Dedifferentiated amniotic fluid mesenchymal stem cell (primary cell): ENCODE measurements around the gene AMD1.
A peak's percentile ranks its signal among the peaks of the same experiment; 100 is the strongest.
"Not testable (repeated sequence)": the region's sequence is repeated elsewhere in the genome, so short reads cannot be mapped to it uniquely, and the experiment has no call there.

Source experiments
- DNase-seq: peaks from one replicate; pipeline ENCODE4 v3.0.0-alpha.2; 2016; ENCODE audit errors: extremely low spot score

The AMD1 gene

DNA sequence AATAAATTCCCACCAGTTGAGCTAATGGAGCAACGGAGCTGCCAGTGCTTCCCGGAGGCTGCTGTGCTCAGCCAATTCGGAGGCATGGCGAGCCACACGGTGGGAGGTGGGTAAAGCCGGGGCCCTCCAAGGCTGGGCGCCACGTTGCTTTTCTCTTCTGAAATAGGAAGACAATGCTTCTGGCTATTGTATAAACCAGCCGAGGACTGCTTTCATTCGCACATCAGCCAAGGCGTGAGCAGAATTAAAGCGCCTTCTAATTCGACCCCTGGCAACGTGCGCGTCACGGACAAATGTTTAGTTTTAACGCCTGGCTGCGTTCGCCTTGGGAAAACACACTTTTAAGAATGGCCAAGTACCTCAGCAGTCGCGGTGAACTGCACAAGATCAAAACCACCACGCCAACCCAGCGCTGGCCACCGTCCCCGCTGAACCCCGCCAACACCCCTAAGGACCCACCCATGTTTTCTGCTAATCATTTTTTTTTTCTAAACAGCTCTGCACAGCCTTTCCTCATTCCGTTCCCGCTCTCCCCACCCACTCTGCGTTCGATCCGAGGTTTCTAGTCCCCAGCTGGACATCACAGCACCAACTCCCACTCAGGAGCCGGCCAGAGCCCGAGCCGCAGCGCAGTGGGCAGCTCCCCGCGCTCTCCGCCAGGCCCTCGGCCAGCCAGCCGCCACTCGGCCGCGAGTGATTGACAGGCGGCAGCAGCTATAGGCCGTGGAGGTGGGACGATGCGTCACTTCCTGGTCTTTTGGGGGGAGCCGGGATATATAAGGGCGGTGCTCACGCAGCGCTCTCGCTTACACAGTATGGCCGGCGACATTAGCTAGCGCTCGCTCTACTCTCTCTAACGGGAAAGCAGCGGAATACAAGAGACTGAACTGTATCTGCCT is at the start of gene AMD1:
TSS of gene AMD1 (plus strand) at position 805 of the 899 bp plus-strand sequence. CDS start 321 bp downstream, outside the sequence.
- peak; percentile 97 for DNase-seq

DNA sequence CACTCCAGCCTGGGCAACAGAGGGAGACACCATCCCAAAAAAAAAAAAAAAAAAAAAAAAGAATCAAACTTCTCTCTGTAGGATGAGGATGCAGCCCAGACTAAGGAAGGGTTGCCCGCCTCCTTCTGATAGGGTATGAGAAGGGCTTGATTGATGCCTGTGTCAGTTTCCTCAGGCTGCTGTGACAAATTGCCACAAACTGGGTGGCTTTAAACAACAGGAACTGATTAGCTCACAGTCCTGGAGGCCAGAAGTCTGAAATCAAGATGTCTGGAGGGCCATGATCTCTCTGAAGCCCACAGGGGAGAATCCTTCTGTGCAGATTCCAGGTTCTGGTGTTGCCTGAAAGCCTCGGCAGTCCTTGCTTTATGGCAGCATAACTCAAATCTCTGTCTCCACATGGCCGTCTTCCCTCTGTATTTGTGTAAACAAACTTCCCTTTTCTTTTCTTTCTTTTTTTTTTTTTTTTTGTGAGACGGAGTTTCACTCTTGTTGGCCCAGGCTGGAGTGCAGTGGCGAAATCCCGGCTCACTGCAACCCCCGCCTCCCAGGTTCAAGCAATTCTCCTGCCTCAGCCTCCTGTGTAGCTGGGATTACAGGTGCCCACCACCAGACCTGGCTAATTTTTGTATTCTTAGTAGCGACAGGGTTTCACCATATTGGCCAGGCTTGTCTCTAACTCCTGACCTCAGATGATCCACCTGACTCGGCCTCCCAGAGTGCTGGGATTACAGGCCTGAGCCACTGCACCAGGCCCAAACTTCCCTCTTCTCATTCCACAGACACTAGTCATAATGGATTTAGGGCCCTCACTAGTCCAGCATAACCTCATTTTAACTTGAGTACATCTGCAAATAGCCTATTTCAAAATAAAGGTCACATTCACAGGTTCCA is 48.1 kb upstream of the AMD1 start:
- no peak for DNase-seq

DNA sequence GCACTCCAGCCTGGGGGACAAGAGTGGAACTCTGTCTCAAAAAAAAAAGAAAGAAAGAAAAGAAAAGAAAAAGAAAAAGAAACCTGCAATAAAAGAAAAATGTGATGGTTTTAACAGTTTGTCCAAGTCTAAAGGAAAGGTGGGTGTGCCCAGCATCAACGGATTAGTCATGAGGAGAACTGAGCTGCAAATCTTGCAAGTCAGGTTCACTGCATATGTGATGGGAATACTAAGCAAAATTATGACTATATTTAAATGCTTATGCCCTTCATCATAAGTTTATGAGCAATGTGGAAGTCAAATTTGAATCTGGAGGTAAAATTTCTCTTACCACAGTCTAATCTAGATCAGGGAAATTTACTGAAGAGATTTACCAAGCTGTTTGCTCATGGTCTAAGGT is 46.2 kb upstream of the AMD1 start:
- DNase-seq, result no peak

DNA sequence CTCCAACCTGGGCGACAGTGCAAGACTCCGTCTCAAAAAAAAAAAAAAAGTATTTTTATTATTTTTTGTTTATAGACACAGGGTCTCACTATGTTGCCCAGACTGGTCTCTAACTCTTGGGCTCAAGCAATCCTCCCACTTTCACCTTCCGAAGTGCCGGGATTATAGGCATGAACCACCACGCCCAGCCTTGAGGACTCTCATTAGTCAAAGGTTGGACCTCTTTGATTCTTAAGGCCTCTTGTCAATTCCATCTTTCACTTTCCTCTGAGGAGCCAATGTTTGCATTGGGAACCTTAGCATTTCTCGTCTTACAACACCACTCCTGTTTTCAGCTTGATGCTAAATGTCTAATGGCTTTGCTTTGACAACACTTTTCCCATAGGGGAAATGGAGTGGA is 43.2 kb upstream of the AMD1 start:
- no peak for DNase-seq

DNA sequence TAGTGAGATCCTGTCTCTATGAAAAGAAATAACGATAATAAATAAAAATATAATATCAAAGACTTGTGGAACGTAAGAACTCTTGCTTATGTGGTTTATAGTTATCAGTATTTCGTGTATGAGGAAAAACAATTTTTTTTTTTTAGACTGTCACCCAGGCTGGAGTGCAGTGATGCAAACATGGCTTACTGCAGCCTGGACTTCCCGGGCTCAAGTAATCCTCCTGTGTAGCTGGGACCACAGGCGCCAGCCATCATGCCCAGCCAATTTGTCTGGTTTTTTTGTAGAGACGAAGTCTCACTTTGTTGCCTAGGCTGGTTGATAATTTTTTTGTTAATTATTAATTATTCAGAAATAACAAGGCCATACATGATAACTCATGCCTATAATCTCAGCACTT is 40.8 kb upstream of the AMD1 start:
- no peak for DNase-seq

DNA sequence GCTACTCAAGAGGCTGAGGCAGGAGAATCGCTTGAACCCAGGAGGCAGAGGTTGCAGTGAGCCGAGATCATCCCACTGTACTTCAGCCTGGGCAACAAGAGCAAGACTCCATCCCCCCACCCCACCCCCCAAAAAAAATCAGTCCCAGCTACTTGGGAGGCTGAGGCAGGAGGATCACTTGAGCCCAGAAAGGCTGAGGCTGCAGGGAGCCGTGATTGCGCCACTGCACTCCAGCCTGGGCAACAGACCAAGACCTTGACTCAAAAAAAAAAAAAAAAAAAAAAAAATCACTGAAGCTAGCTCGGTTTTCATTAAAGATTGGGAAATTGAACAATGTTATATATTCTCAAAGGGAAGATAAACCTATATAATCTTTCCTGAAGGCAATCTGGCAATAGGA is 38.8 kb upstream of the AMD1 start:
- not testable (repeated sequence) for DNase-seq

DNA sequence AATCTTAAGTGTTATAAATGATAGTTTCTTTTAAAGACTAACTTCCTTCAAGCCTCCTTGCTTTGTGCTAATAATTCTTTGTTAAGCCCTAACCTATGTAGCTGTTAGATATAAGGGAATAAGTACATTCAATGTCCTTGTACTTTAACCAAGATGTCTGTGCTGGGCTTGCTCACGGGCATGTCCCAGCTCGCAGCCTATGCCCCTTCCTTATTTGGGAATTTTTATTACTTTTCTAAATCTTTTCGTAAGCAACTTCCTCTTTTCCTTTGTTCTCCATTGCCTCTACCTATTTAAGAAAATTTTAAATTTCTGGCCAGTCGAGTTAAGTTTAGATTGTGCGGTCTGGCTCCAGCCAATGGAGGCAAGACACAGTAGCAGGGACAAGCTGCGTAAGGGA is 33.3 kb upstream of the AMD1 start:
- no peak for DNase-seq

DNA sequence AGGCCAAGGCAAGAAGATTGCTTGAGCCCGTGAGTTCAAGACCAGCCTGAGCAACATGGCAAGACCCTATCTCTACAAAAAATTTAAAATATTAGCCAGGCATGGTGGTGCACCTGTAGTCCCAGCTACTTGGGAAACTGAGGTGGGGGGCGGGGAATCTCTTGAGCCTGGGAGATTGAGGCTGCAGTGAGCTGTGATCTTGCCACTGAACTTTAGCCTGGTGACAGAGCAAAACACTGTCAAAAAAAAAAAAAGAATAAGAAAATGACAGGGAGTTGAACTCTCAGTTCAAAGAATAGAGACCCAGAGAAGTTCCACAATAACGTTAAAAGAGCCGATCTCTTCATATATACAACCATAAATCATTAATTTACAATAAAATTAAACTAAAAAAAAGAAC is 24.8 kb upstream of the AMD1 start:
- no peak for DNase-seq

DNA sequence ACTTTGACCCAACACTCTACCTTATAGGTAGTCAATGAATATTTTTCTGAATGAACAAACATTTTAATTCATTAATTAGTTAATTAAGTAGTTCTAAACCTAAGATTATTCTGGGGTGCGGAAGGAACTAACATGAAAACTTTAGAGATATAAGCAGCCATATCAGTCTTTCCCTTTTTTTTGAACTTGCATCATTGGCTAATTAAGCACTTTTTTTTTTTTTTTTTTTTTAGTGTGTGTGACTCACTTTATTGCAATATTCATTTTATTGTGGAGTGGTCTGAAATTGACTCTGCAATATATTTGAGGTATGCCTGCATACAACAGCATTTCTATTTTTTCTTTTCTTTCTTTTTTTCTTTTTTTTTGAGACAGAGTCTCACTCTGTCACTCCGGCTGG is 21.8 kb upstream of the AMD1 start:
- DNase-seq, result no peak

DNA sequence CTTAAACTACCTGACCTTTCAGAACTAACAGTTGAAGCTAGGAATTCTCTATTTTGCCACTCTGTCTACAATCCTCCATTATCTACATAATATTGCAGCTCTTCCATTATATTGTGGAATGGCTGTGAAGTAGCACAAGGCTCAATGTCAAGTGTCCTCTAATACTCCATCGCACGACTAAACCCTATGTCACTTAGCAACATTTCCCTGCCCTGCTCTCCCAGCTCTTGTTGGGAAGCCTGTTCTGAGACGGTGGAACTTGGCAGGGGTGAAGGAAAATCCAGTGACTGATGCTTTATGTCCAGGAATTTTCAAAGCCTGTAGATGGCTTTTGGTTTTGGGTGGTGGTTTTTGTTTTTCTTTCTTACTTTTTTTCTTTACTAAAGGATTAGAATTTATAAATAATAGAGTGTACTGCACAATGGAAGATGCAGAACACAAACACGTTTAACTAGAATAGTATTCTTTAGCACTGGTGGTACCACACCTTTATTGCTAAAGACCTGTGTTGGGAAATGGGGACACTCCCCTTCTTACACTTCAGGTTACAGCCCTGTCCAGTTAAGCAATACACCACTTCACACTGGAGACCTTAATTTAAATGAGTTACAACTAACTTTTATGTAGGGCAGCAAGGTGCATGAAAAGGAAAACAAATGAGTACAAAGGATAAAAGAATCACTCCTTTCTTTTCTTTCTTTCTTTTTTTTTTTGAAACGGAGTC is 20.7 kb upstream of the AMD1 start:
- DNase-seq, result no peak

DNA sequence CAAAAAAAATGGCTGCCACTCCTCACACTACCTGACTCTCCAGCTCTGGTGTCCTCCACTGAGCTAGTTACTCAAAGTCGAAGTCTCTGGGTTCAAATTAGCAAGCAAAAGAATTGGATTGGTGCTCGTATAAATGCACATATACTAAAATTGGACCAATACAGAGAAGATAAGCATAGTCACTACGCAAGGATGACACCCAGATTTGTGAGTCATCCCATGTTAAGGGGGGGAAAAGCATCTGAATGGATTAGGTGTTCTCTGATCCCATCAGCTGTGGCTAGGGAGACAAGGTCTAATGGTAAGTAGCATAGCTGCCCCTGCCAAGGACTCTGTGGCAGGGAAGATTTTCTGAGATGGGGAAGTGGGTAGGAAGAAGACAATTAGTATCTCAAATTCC is 18.3 kb upstream of the AMD1 start:
- no peak for DNase-seq

DNA sequence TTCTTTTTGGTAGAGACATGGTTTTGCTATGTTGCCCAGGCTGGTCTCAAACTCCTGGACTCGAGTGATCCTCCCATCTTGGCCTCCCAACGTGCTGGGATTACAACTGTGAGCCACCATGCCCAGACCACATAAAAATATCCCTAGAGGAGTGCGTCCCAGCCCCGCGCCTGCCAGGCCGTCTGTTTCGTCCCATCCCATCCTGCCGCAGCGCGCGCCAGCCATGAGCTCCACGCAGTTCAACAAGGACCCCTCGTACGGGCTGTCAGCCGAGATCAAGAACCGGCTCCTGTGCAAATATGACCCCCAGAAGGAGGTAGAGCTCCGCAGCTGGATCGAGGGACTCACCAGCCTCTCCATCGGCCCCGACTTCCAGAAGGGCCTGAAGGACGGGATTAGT is 16.6 kb upstream of the AMD1 start:
- DNase-seq, result no peak

DNA sequence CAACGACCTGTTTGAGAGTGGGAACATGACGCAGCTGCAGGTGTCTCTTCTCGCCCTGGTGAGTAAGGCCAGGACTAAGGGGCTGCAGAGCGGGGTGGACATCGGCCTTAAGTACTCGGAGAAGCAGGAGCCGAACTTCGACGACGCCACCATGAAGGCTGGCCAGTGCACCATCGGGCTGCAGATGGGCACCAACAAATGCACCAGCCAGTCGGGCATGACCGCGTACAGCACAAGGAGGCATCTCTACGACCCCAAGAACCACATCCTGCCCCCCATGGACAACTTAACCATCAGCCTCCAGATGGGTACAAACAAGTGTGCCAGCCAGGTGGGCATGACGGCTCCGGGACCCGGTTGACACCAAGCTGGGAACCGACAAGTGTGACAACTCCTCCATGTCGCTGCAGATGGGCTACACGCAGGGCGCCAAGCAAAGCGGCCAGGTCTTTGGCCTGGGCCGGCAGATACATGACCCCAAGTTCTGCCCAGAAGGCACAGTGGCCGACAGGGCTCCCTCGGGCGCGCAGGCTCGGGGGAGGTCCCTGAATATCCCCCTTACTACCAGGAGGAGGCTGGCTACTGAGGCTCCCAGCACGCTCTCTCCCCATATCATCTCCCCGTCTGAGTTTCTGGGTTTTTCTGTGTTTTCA is 15.9 kb upstream of the AMD1 start:
- DNase-seq, result no peak

DNA sequence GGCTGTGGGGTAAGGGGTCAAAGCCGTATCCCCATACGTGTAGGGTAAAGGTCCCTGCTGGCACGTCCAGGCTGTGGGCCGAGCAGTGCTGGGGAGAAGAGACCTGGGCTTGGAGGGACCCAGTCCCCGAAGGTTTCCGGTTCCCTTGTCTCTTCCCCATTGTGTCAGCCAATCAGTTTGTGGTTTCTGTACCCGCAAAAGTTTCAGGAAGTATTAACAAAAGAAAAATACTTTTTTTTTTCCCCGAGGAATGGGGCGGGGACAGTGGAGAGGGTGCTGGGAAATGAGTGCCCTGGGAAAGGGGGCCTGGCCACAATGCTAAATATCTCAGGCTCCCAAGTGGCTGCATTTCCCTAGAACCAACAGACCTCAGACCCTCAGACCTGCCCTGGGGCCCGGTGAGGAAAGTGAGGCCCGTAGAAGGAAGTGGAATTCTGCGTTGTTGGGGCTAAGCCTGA is 15.2 kb upstream of the AMD1 start:
- DNase-seq, result no peak

DNA sequence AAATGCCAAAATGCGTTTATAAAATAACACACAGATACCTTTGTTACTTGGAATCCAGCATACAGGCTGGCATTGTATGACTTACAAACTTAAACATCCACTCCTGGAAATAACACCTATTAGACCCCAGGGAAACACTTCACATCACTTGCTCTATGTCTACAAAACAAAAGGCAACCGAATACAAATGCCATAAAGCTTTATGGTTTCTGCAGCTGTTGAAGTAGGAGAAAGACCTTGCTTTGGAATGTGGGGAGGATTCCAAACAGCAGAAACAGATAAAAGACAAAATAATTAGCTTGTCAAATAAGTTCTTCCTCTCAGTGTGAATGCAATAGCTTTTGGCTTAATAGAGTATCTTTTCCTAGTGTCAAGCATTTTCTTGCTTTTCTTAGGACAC is 9.8 kb upstream of the AMD1 start:
- DNase-seq, result no peak

DNA sequence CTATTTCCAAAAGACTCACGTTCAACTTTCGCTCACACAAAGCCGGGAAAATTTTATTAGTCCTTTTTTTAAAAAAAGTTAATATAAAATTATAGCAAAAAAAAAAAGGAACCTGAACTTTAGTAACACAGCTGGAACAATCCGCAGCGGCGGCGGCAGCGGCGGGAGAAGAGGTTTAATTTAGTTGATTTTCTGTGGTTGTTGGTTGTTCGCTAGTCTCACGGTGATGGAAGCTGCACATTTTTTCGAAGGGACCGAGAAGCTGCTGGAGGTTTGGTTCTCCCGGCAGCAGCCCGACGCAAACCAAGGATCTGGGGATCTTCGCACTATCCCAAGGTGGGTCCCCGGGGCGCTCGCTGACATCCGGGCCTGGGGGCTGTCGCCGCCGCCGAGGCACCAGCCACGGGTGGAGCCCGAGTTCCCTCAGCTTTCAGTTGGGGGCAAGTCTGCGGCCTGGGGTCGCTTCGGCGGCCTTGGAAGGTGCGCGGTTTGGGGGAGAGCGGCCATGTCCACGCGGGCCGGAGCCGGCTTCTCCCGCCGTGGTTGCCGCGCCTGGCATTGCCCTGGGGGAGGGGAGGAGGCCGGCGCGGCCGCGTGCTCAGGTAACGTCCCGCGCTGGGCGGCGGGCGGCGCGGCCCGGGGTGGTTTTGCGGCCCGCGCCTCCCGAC is 429 bp downstream of the AMD1 start:
- no peak for DNase-seq

DNA sequence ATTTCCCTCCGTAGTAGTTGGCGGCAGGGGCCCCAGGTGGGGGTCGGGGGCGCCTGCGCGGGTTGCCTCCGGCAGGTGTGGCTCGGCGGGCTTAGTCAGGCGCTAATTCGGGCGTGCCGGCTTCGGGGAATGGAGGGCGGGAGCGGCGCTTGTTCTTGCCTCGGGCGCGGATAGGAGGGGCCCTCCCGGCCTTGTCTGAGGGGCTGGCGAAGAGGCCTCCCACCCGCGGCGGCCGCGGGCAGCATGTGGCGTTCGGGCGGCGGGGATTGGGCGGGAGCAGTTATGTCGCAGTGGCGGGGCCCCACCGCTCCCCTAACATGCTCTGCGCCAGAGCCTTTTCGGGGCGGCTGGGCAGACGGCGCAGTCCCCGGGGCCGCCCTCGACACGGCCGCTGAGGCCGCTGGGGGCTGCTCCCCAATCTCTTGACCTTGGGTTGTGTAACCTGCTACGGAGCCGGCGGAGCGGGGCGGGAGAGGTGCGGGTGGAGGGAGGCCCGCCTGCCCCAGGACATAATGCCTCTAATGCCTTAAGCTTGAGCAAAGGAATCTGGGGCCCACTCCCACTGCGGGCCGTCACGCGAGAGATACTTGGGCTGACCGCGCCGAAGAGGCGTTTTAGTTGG is 1.1 kb downstream of the AMD1 start:
- DNase-seq, result peak; percentile 66

DNA sequence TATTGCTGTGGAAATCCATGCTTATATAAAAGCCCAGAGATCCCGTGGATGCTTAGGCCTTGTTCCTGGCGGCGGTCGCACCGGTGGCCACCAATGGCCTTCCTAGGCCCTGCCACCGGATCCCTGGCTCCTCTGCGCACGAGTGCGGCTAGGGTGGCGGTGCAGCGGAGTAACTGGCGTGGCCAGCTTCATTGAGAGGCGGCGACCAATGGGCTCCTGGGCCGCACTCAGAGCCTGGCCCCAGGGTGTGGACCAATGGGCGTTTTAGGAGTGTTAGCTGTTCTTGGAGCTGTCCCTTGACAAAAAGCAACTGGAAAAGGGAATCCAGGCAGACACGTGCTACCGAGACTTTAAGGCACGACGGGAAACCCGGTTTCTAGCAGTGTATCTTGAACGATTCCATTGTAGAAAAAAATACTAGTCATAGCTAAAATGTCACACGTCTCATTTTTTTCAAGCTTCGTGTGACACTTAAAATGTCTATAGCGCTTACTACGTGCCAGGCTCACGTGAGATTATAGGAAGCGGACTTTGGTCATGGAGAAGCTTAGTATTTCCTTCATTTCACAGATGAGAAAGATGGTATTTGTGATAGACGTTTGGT is 1.7 kb downstream of the AMD1 start:
- peak; percentile 91 for DNase-seq

DNA sequence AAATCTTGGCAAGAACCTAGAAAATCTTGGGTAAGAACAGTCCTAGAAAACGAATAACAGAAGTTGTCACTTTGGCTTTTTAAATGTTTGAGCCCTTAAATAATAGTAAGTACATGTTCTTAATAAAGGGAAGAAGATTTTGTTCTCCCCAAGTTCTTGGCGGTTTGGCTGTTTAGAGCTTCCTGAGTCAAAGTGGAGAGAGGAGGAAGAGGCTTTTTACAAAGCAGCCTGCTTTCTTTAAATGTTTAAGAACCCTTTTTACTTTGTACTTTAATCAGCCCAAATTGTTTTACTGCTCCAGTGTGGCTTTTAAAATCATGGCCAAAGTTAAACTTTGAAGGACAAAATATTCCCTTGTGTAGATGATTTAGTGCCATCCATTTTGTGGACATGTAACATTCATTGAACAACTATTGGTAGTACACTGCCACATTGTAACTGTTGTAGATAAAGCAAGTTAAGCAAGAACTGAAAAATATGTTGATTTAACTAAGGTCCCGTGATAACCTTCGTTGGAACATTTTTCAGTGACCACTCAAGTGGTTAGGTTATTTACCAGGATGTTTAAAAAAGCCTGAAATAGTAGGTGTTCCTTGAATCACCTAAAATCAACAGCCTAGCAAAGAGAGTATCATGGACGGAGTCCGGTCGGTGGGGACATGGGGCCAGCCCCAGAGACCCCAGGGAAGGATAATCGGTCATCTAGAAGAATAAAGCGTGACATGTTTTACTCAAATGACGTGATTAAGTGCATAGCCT is 2.4 kb downstream of the AMD1 start:
- no peak for DNase-seq
